Measurements from ENCODE around the gene PLAAT1. TPM values are rescaled to one million over a fixed set of nuclear protein-coding genes. Genes with fewer than 3 reads are reported as not detected.

PLAAT1 gene
- total RNA-seq, result under 1 TPM in 1 of 3 donors, not detected in 2; 0.73 TPM
- long read RNA-seq, donor 1, partial matches to known transcripts, result 0 of 1 reads
- long read RNA-seq, donor 1, other reads (novel, unspliced or antisense), result 0 of 1 reads
- long read RNA-seq, donor 2, result 0 reads

- no peak for TF ChIP-seq CTCF (IDR thresholded peaks at IDR 0.05)
- Histone ChIP-seq H3K9me3 (no peaks in the 10 kb centered on the region), H3K4me3 (no peak within 1 kb of the TSS), H3K4me1 (ENCODE audit: low read depth) (no peaks in the 10 kb centered on the region), H3K36me3 (ENCODE audit: low read depth) (no peaks in the 10 kb centered on the region)
- peak; percentile 63 to 81 (median 69) for DNase-seq
- peak; percentile 95 for ATAC-seq
- intact Hi-C loops (cut with DNase I, micrococcal nuclease), result no loop called here
Measured at GRCh38 chr3:193240850-193241706, at the start of gene PLAAT1. Gene PLAAT1, plus strand, starts transcription at chr3:193241222. Its CDS starts 14,429 bp downstream, at chr3:193255651.

GRCh38 chr3:193194371-193194770, 46.7 kb upstream of the PLAAT1 start:
- no peak for DNase-seq
- Histone ChIP-seq H3K9me3 (no peaks in the 10 kb centered on the region), H3K4me3 (no peak overlapping the region), H3K36me3 (ENCODE audit: low read depth) (no peaks in the 10 kb centered on the region), H3K4me1 (ENCODE audit: low read depth) (no peaks in the 10 kb centered on the region)
- ATAC-seq, result no peak
- TF ChIP-seq CTCF (IDR thresholded peaks at IDR 0.05), result no peak
- intact Hi-C loops (cut with DNase I, micrococcal nuclease), result no loop called here

- no peak for DNase-seq
- TF ChIP-seq CTCF (IDR thresholded peaks at IDR 0.05), result no peak
- Histone ChIP-seq H3K36me3 (ENCODE audit: low read depth) (no peaks in the 10 kb centered on the region), H3K9me3 (no peaks in the 10 kb centered on the region), H3K4me3 (no peak overlapping the region), H3K4me1 (ENCODE audit: low read depth) (no peaks in the 10 kb centered on the region)
- intact Hi-C loops (cut with DNase I, micrococcal nuclease), result no loop called here
- ATAC-seq, result no peak
Measured at GRCh38 chr3:193196746-193197145, 44.3 kb upstream of the PLAAT1 start.

- H3K9me3 ChIP-seq, result no peaks in the 10 kb centered on the region
- ATAC-seq (peak; percentile 56), DNase-seq (no peak)
- no peak for TF ChIP-seq CTCF (IDR thresholded peaks at IDR 0.05)
- no peaks in the 10 kb centered on the region for H3K36me3 ChIP-seq (ENCODE audit: low read depth)
- H3K4me1 ChIP-seq (ENCODE audit: low read depth), result no peaks in the 10 kb centered on the region
- intact Hi-C loops (cut with DNase I, micrococcal nuclease), result no loop called here
- no peak overlapping the region for H3K4me3 ChIP-seq
Measured at GRCh38 chr3:193207290-193208273, 33.4 kb upstream of the PLAAT1 start.

- Histone ChIP-seq H3K9me3 (no peaks in the 10 kb centered on the region), H3K36me3 (ENCODE audit: low read depth) (no peaks in the 10 kb centered on the region), H3K4me3 (no peak overlapping the region), H3K4me1 (ENCODE audit: low read depth) (no peaks in the 10 kb centered on the region)
- ATAC-seq (no peak), DNase-seq (no peak)
- intact Hi-C loops (cut with DNase I, micrococcal nuclease), result no loop called here
- TF ChIP-seq CTCF (IDR thresholded peaks at IDR 0.05), result no peak
Measured at GRCh38 chr3:193210618-193211017, 30.4 kb upstream of the PLAAT1 start.
